Superior temporal gyrus (tissue), 1 donor: ENCODE data around the gene FAM20A.

ENCODE experiments used
- DNase-seq: peaks from one replicate; pipeline ENCODE4 v3.0.0-alpha.2; 2016; ENCODE audit errors: extremely low spot score

FAM20A gene

GRCh38 chr17:68600931-68601564, at the start of gene FAM20A:
Gene FAM20A, minus strand, starts transcription at chr17:68601367. Its CDS starts 701 bp downstream, at chr17:68600666.
- DNase-seq = no peak

GRCh38 chr17:68649324-68649723, 48.2 kb upstream of the FAM20A start:
- DNase-seq = no peak

- DNase-seq = no peak
These were observed 45.7 kb upstream of the FAM20A start for GRCh38 chr17:68646626-68647526.

GRCh38 chr17:68642118-68642412, 40.9 kb upstream of the FAM20A start:
- DNase-seq = no peak

GRCh38 chr17:68641276-68642117, 40.3 kb upstream of the FAM20A start:
- DNase-seq = no peak

GRCh38 chr17:68640242-68640989, 39.2 kb upstream of the FAM20A start:
- no peak for DNase-seq

- no peak for DNase-seq
These were observed 33.2 kb upstream of the FAM20A start for GRCh38 chr17:68634345-68634876.

- DNase-seq = no peak
These were observed 27.4 kb upstream of the FAM20A start for GRCh38 chr17:68628576-68628957.

GRCh38 chr17:68627956-68628575, 26.9 kb upstream of the FAM20A start:
- no peak for DNase-seq

GRCh38 chr17:68624381-68624780, 23.2 kb upstream of the FAM20A start:
- no peak for DNase-seq

- no peak for DNase-seq
These were observed 22.6 kb upstream of the FAM20A start for GRCh38 chr17:68623811-68624210.

- DNase-seq = no peak
These were observed 21.3 kb upstream of the FAM20A start for GRCh38 chr17:68622423-68622822.

- peak; percentile 22 for DNase-seq
These were observed 19.9 kb upstream of the FAM20A start for GRCh38 chr17:68621065-68621464.

GRCh38 chr17:68616334-68616733, 15.2 kb upstream of the FAM20A start:
- no peak for DNase-seq

- DNase-seq = no peak
These were observed 13.6 kb upstream of the FAM20A start for GRCh38 chr17:68614718-68615117.

- peak; percentile 42 for DNase-seq
These were observed 12.7 kb upstream of the FAM20A start for GRCh38 chr17:68613739-68614298.

GRCh38 chr17:68612923-68613292, 11.7 kb upstream of the FAM20A start:
- no peak for DNase-seq

- DNase-seq = no peak
These were observed 11.2 kb upstream of the FAM20A start for GRCh38 chr17:68612209-68612922.

GRCh38 chr17:68611353-68612208, 10.4 kb upstream of the FAM20A start:
- DNase-seq = no peak
